PC-9 (cell line): ENCODE results near the gene ZFHX2.

Experiments
- EZH2 ChIP-seq: fragments of 200-600 bp; sonication (generic); IDR thresholded peaks from 2 replicates; pipeline ENCODE4 v1.8.0; 2017; ENCODE audit warnings: antibody characterized with exemption, low read depth
- TF ChIP-seq, protein P1 (sequence below): fragments of 200-600 bp; sonication (generic); conservative IDR thresholded peaks from 2 replicates; pipeline ENCODE4 v1.6.1; 2017; ENCODE audit warnings: mixed run types, antibody characterized with exemption, mild to moderate bottlenecking, moderate library complexity

DNA sequence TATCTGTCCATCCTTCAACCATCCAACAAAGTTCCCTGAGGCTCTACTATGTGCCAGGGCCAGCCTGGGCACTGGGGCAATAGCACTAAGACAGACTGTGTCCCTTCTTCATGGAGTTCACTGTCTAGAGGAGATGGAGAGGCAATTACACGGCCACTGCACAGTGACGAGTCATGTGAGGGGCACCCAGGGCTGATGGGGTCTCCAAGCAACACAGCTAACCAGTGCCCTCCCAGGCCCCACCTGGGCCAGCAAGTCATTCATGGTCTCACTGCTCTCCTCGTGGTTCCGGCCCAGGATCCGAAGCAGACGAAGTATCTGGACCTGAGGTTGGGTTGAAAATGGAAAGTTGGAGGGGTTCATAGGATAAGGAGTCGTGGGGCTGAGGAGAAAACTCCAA, 13.3 kb upstream of the ZFHX2 start:
- TF ChIP-seq, protein P1, sequence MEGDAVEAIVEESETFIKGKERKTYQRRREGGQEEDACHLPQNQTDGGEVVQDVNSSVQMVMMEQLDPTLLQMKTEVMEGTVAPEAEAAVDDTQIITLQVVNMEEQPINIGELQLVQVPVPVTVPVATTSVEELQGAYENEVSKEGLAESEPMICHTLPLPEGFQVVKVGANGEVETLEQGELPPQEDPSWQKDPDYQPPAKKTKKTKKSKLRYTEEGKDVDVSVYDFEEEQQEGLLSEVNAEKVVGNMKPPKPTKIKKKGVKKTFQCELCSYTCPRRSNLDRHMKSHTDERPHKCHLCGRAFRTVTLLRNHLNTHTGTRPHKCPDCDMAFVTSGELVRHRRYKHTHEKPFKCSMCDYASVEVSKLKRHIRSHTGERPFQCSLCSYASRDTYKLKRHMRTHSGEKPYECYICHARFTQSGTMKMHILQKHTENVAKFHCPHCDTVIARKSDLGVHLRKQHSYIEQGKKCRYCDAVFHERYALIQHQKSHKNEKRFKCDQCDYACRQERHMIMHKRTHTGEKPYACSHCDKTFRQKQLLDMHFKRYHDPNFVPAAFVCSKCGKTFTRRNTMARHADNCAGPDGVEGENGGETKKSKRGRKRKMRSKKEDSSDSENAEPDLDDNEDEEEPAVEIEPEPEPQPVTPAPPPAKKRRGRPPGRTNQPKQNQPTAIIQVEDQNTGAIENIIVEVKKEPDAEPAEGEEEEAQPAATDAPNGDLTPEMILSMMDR: no peak
- no peak for TF ChIP-seq EZH2
